Measurements from ENCODE around the gene SPOCK2. TPM values are rescaled to one million over a fixed set of nuclear protein-coding genes. Genes with fewer than 3 reads are reported as not detected.

The SPOCK2 gene
- total and polyA plus RNA-seq, 2 of the 13 experiments (the other 11 are each of a cell fraction or from before 2014, with no cell fraction given): 8.6 to 30.6 TPM

DNA sequence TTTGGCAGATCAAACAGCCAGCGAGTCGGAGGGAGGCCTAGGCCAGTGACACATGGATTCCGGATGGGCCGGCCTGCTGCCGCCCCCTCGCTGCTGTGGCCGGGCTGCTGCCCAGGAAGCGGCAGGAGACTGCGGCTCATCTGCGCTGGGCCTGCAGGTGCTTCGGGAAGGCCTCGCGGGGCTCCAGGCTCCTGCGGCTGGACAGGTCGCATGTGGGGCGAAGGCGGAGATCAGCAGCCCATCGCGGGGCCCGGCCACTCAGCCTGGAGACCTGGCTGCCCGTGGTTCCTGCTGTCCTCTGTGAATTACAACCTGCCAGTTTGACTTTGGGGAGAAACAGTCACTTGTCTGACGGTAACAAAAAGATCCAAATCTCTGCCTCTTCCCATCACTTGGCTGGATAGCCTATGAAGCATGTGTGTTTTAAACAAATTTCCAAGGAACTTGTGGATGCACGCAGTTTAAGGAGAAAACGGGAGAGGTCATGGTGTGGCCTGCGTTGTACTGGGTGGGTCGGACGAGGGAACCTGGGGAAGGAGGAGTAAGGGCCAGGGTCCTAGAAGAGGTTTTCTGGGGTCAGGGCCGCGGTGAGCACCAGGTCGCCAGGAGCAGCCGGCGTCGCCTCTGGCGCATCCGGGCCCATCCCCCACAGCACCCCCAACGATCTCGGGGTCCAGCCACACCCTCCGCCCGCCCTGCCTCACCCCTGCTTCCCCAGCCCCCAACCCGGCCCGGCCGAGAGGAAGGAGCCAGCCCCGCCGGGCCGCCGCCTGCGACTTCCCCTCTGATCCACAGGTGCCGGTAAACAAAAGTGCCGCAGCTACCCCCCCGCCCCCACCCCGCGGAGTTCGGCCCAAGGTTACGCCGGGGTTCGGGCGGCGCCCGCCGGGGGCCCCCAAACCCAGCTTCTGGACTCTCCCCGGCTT, 1.6 kb downstream of the SPOCK2 start (continued):
- TF ChIP-seq, protein P1, sequence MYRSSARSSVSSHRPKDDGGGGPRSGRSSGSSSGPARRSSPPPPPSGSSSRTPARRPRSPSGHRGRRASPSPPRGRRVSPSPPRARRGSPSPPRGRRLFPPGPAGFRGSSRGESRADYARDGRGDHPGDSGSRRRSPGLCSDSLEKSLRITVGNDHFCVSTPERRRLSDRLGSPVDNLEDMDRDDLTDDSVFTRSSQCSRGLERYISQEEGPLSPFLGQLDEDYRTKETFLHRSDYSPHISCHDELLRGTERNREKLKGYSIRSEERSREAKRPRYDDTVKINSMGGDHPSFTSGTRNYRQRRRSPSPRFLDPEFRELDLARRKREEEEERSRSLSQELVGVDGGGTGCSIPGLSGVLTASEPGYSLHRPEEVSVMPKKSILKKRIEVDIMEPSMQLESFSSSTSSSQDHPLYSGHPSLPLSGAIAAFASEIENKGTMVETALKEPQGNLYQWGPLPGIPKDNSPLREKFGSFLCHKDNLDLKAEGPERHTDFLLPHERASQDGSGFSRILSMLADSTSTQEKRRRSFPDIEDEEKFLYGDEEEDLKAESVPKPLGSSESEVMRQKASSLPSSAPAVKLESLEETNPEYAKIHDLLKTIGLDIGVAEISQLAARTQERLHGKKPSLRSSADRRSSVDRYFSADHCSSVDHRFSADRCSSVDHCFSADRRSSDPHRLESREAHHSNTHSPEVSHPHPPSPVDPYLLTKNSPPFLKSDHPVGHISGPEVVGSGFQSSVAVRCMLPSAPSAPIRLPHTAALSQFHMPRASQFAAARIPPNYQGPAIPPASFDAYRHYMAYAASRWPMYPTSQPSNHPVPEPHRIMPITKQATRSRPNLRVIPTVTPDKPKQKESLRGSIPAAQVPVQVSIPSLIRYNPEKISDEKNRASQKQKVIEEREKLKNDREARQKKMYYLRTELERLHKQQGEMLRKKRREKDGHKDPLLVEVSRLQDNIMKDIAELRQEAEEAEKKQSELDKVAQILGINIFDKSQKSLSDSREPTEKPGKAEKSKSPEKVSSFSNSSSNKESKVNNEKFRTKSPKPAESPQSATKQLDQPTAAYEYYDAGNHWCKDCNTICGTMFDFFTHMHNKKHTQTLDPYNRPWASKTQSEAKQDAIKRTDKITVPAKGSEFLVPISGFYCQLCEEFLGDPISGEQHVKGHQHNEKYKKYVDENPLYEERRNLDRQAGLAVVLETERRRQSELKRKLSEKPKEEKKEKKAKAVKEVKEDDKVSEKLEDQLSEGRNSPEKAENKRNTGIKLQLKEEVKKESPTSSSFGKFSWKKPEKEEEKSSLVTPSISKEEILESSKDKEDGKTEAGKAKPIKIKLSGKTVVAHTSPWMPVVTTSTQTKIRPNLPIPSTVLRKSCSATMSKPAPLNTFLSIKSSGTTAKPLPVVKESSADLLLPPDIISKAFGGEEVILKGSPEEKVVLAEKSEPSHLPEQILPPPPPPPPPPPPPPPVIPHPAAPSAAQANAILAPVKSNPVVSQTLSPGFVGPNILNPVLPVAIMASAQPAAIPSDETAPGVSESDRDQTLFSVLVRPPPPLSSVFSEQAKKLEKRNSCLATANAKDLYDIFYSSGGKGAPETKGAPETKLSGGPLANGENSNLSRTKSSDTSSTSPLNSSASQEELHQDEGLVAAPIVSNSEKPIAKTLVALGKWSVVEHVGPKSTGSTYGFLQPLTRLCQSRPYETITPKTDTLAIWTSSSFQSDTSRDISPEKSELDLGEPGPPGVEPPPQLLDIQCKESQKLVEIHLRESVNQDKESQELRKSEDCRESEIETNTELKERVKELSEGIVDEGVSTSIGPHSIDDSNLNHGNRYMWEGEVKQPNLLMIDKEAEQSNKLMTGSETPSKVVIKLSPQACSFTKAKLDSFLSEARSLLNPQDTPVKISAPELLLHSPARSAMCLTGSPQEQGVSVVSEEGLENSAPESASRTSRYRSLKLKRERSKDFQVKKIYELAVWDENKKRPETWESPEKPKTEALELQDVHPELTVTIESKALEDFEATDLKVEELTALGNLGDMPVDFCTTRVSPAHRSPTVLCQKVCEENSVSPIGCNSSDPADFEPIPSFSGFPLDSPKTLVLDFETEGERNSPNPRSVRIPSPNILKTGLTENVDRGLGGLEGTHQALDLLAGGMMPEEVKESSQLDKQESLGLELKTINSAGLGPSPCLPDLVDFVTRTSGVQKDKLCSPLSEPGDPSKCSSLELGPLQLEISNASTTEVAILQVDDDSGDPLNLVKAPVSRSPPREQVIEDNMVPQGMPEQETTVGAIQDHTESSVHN (CRISPR knock-in tag; IDR thresholded peaks at IDR 0.05): no peak
- TF ChIP-seq ZNF839 (CRISPR knock-in tag; IDR thresholded peaks at IDR 0.05; ENCODE audit: borderline replicate concordance) (no peak), JUNB (CRISPR knock-in tag; IDR thresholded peaks at IDR 0.05; ENCODE audit: borderline replicate concordance) (no peak), ZSCAN21 (CRISPR knock-in tag; IDR thresholded peaks at IDR 0.05; ENCODE audit: borderline replicate concordance) (0 out of 2 replicates have a peak, but pooled peaks have one; percentile 4), ZNF567 (CRISPR knock-in tag; IDR thresholded peaks at IDR 0.05; ENCODE audit: borderline replicate concordance) (no peak), ZNF510 (CRISPR knock-in tag; IDR thresholded peaks at IDR 0.05; ENCODE audit: low read depth) (peak; percentile 41; the same call in 1 of the 2 replicates), FOXA3 (CRISPR knock-in tag; IDR thresholded peaks at IDR 0.05) (0 out of 2 replicates have a peak, but pooled peaks have one; percentile 35), CENPX (CRISPR knock-in tag; IDR thresholded peaks at IDR 0.05) (no peak)
- TF ChIP-seq, protein P2, sequence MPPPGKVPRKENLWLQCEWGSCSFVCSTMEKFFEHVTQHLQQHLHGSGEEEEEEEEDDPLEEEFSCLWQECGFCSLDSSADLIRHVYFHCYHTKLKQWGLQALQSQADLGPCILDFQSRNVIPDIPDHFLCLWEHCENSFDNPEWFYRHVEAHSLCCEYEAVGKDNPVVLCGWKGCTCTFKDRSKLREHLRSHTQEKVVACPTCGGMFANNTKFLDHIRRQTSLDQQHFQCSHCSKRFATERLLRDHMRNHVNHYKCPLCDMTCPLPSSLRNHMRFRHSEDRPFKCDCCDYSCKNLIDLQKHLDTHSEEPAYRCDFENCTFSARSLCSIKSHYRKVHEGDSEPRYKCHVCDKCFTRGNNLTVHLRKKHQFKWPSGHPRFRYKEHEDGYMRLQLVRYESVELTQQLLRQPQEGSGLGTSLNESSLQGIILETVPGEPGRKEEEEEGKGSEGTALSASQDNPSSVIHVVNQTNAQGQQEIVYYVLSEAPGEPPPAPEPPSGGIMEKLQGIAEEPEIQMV (CRISPR knock-in tag; IDR thresholded peaks at IDR 0.05; ENCODE audit: low read depth): no peak
- TF ChIP-seq, protein P3, sequence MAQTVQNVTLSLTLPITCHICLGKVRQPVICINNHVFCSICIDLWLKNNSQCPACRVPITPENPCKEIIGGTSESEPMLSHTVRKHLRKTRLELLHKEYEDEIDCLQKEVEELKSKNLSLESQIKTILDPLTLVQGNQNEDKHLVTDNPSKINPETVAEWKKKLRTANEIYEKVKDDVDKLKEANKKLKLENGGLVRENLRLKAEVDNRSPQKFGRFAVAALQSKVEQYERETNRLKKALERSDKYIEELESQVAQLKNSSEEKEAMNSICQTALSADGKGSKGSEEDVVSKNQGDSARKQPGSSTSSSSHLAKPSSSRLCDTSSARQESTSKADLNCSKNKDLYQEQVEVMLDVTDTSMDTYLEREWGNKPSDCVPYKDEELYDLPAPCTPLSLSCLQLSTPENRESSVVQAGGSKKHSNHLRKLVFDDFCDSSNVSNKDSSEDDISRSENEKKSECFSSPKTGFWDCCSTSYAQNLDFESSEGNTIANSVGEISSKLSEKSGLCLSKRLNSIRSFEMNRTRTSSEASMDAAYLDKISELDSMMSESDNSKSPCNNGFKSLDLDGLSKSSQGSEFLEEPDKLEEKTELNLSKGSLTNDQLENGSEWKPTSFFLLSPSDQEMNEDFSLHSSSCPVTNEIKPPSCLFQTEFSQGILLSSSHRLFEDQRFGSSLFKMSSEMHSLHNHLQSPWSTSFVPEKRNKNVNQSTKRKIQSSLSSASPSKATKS (CRISPR knock-in tag; IDR thresholded peaks at IDR 0.05): no peak
- TF ChIP-seq, protein P4, sequence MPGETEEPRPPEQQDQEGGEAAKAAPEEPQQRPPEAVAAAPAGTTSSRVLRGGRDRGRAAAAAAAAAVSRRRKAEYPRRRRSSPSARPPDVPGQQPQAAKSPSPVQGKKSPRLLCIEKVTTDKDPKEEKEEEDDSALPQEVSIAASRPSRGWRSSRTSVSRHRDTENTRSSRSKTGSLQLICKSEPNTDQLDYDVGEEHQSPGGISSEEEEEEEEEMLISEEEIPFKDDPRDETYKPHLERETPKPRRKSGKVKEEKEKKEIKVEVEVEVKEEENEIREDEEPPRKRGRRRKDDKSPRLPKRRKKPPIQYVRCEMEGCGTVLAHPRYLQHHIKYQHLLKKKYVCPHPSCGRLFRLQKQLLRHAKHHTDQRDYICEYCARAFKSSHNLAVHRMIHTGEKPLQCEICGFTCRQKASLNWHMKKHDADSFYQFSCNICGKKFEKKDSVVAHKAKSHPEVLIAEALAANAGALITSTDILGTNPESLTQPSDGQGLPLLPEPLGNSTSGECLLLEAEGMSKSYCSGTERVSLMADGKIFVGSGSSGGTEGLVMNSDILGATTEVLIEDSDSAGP (CRISPR knock-in tag; IDR thresholded peaks at IDR 0.05; ENCODE audit: borderline replicate concordance): peak; percentile 67

Measured in HepG2 (cell line).